ENCODE results near the gene CSRP3.

Gene CSRP3

DNA sequence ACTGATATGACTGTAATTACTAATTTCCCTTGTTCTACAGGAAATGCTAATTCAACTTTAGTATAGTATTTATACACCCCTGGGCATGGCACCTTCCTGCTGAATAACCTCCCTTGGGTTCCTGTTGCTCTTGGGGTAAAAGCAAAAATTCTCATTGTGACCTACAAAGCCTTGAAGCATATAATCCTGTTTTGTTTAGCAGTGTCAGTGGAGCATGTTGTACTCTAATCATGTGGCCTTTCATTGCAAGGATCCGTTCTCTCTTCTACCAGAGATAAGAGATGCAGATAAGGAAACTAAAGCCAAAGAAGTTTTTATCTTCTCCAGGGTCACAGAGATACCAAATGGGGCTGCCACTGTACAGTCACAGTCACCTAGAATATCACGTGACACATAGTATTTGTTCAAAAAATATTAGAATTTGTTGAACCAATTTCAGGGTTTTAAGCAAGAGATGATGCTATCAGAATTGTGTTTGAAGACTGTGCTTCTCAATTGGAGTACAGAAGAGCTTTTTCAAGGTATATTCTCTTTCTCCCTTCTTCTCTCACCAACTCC, 25.1 kb downstream of the CSRP3 start:
- TF ChIP-seq CSRNP3 (CRISPR knock-in tag; IDR thresholded peaks at IDR 0.05), result no peak
- TF ChIP-seq ISL1 (CRISPR knock-in tag; IDR thresholded peaks at IDR 0.05), result no peak
- TF ChIP-seq ZFP30 (CRISPR knock-in tag; IDR thresholded peaks at IDR 0.05), result no peak
- TF ChIP-seq ZC3H10 (CRISPR knock-in tag; IDR thresholded peaks at IDR 0.05), result no peak
- TF ChIP-seq SNAI2 (CRISPR knock-in tag; IDR thresholded peaks at IDR 0.05), result no peak
- no peak for ATAC-seq

- TF ChIP-seq, protein P1, sequence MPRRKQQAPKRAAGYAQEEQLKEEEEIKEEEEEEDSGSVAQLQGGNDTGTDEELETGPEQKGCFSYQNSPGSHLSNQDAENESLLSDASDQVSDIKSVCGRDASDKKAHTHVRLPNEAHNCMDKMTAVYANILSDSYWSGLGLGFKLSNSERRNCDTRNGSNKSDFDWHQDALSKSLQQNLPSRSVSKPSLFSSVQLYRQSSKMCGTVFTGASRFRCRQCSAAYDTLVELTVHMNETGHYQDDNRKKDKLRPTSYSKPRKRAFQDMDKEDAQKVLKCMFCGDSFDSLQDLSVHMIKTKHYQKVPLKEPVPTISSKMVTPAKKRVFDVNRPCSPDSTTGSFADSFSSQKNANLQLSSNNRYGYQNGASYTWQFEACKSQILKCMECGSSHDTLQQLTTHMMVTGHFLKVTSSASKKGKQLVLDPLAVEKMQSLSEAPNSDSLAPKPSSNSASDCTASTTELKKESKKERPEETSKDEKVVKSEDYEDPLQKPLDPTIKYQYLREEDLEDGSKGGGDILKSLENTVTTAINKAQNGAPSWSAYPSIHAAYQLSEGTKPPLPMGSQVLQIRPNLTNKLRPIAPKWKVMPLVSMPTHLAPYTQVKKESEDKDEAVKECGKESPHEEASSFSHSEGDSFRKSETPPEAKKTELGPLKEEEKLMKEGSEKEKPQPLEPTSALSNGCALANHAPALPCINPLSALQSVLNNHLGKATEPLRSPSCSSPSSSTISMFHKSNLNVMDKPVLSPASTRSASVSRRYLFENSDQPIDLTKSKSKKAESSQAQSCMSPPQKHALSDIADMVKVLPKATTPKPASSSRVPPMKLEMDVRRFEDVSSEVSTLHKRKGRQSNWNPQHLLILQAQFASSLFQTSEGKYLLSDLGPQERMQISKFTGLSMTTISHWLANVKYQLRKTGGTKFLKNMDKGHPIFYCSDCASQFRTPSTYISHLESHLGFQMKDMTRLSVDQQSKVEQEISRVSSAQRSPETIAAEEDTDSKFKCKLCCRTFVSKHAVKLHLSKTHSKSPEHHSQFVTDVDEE (CRISPR knock-in tag; IDR thresholded peaks at IDR 0.05), result no peak
- TF ChIP-seq PPARA (CRISPR knock-in tag; IDR thresholded peaks at IDR 0.05; ENCODE audit: borderline replicate concordance) (no peak), TOX (CRISPR knock-in tag; IDR thresholded peaks at IDR 0.05; ENCODE audit: borderline replicate concordance) (no peak), CSDC2 (CRISPR knock-in tag; IDR thresholded peaks at IDR 0.05) (no peak), RARB (CRISPR knock-in tag; IDR thresholded peaks at IDR 0.05) (no peak), SNAI2 (CRISPR knock-in tag; IDR thresholded peaks at IDR 0.05) (no peak), ZNF70 (CRISPR knock-in tag; IDR thresholded peaks at IDR 0.05) (no peak), ISL1 (CRISPR knock-in tag; IDR thresholded peaks at IDR 0.05) (no peak), ARNTL (CRISPR knock-in tag; IDR thresholded peaks at IDR 0.05; ENCODE audit: borderline replicate concordance, low read depth) (no peak), TCF4 (CRISPR knock-in tag; IDR thresholded peaks at IDR 0.05; ENCODE audit: borderline replicate concordance) (no peak), CSRNP3 (CRISPR knock-in tag; IDR thresholded peaks at IDR 0.05) (no peak)
- ATAC-seq, result no peak
Observed at GRCh38 chr11:19173964-19174638, 27.7 kb downstream of the CSRP3 start.

DNA sequence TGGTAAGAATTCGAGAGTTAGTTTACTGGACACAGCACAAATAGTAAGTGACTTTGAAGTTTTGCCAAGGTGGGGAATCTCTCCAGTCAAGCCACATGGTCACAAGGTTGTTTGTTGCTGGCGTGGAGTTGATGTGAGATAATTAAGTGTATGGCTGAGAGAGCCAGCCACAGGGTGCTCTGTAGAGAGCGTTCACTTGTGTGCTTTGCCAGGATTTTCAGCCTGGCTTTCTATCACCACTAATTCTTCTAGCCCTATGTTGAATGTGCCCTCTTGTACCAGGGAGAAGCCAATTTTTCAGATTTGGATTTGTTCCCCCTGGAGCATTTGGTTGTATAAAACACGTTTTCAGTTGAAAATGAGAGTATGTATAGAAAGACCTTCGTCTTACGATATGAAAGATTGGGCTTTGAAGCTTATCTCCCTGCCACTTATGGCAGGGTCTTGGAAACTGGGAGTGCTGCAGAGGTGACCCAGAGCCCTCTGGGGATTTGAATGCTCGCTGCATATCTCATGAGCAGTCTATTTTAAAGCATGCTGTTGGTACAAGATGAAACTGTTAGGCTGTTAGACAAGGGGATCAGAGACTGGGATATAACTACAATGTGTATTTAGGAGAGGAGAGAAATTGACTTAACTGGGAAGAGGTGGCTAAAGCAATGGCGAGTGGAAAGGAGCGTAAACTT, 28.6 kb downstream of the CSRP3 start:
- TF ChIP-seq OSR1 (CRISPR knock-in tag; IDR thresholded peaks at IDR 0.05), result no peak
- no peak for TF ChIP-seq ZNF8 (CRISPR knock-in tag; IDR thresholded peaks at IDR 0.05)
- no peak for ATAC-seq

DNA sequence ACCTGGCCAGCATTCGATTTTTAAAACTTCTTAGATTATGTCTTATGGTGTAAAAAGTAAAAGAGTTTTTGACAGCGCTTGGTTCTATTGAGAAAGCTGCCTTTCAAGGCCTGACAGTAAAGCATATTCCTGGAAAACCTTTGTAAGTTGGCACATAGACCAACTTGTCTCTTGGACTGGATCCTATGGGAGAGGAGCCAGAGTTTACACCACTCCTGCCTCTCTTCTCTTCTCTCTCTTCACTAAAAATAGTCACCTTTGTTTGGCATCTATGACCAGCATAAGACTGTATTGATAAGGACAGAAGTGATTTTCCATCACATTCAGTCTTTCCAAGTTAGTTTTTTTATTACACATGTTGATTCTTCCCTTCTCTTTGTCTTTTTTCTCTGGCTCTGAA, 33.7 kb downstream of the CSRP3 start:
- TF ChIP-seq POU6F1 (CRISPR knock-in tag; IDR thresholded peaks at IDR 0.05; ENCODE audit: borderline replicate concordance, low read depth) (no peak), ZFP30 (CRISPR knock-in tag; IDR thresholded peaks at IDR 0.05) (no peak), TCF4 (CRISPR knock-in tag; IDR thresholded peaks at IDR 0.05; ENCODE audit: borderline replicate concordance) (no peak), PPARA (CRISPR knock-in tag; IDR thresholded peaks at IDR 0.05; ENCODE audit: borderline replicate concordance) (no peak), CSDC2 (CRISPR knock-in tag; IDR thresholded peaks at IDR 0.05) (no peak)
- TF ChIP-seq, protein P2, sequence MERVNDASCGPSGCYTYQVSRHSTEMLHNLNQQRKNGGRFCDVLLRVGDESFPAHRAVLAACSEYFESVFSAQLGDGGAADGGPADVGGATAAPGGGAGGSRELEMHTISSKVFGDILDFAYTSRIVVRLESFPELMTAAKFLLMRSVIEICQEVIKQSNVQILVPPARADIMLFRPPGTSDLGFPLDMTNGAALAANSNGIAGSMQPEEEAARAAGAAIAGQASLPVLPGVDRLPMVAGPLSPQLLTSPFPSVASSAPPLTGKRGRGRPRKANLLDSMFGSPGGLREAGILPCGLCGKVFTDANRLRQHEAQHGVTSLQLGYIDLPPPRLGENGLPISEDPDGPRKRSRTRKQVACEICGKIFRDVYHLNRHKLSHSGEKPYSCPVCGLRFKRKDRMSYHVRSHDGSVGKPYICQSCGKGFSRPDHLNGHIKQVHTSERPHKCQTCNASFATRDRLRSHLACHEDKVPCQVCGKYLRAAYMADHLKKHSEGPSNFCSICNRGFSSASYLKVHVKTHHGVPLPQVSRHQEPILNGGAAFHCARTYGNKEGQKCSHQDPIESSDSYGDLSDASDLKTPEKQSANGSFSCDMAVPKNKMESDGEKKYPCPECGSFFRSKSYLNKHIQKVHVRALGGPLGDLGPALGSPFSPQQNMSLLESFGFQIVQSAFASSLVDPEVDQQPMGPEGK (CRISPR knock-in tag; IDR thresholded peaks at IDR 0.05; ENCODE audit: borderline replicate concordance), result no peak
- no peak for ATAC-seq
